H9 (cell line): ENCODE data around the gene TECRL. TPM values are rescaled to one million over a fixed set of nuclear protein-coding genes. Genes with fewer than 3 reads are reported as not detected.

Source experiments
- DNase-seq: peaks from one replicate; pipeline ENCODE4 v3.0.0-alpha.2; 2017
- H2AFZ ChIP-seq: one replicate; pipeline ENCODE4 v1.6.1; 2013; ENCODE audit warnings: mild to moderate bottlenecking, low read length, control low read depth, moderate library complexity
- H2AK5ac ChIP-seq: 2 replicates; pipeline ENCODE4 v1.6.1; 2013; ENCODE audit warnings: low read length, control low read depth, mixed read lengths; ENCODE audit not compliant: insufficient read length
- H2BK120ac ChIP-seq: one replicate; pipeline ENCODE4 v1.6.1; 2013; ENCODE audit warnings: low read depth, mild to moderate bottlenecking, low read length, control low read depth, inconsistent platforms; ENCODE audit not compliant: poor library complexity, severe bottlenecking
- H2BK12ac ChIP-seq: 2 replicates; pipeline ENCODE4 v1.6.1; 2013; ENCODE audit warnings: low read length, control low read depth, mixed read lengths, low read depth; ENCODE audit not compliant: insufficient read length
- H2BK15ac ChIP-seq: 2 replicates; pipeline ENCODE4 v1.6.1; 2013; ENCODE audit warnings: low read depth, low read length, control low read depth
- H2BK20ac ChIP-seq: one replicate; pipeline ENCODE4 v1.6.1; 2013; ENCODE audit warnings: low read depth, mild to moderate bottlenecking, low read length, control low read depth, inconsistent platforms; ENCODE audit not compliant: poor library complexity, severe bottlenecking
- H2BK5ac ChIP-seq: 2 replicates; pipeline ENCODE4 v1.6.1; 2013; ENCODE audit warnings: low read length, control low read depth, mixed read lengths; ENCODE audit not compliant: insufficient read length
- H3K14ac ChIP-seq: 2 replicates; pipeline ENCODE4 v1.6.1; 2013; ENCODE audit warnings: low read length, control low read depth; ENCODE audit not compliant: insufficient read depth
- H3K18ac ChIP-seq: 2 replicates; pipeline ENCODE4 v1.6.1; 2013; ENCODE audit warnings: low read depth, mild to moderate bottlenecking, mixed read lengths, low read length, control low read depth; ENCODE audit not compliant: insufficient read length
- H3K23ac ChIP-seq: 2 replicates; pipeline ENCODE4 v1.6.1; 2013; ENCODE audit warnings: low read length, control low read depth, mixed read lengths, low read depth; ENCODE audit not compliant: insufficient read length
- H3K23me2 ChIP-seq: 2 replicates; pipeline ENCODE4 v1.6.1; 2013; ENCODE audit warnings: low read depth, mild to moderate bottlenecking, mixed read lengths, low read length, control low read depth; ENCODE audit not compliant: insufficient read length, poor library complexity, severe bottlenecking
- H3K27ac ChIP-seq: 2 replicates; pipeline ENCODE4 v1.5.1; 2013; ENCODE audit warnings: low read length, control low read depth, mixed read lengths, low read depth; ENCODE audit not compliant: insufficient read length
- H3K27me3 ChIP-seq: 2 replicates; pipeline ENCODE4 v1.6.1; 2013; ENCODE audit warnings: low read length, control low read depth, inconsistent platforms; ENCODE audit not compliant: insufficient read depth
- H3K4ac ChIP-seq: 2 replicates; pipeline ENCODE4 v1.6.1; 2013; ENCODE audit warnings: low read depth, mild to moderate bottlenecking, control low read depth, inconsistent platforms, low read length, moderate library complexity
- H3K4me1 ChIP-seq: 2 replicates; pipeline ENCODE4 v1.6.1; 2013; ENCODE audit warnings: low read length, control low read depth, inconsistent platforms; ENCODE audit not compliant: insufficient read depth
- H3K4me2 ChIP-seq: 2 replicates; pipeline ENCODE4 v1.6.1; 2013; ENCODE audit warnings: low read length, control low read depth, mixed read lengths; ENCODE audit not compliant: insufficient read length, insufficient read depth
- H3K56ac ChIP-seq: 2 replicates; pipeline ENCODE4 v1.6.1; 2013; ENCODE audit warnings: low read depth, mild to moderate bottlenecking, mixed read lengths, low read length, control low read depth; ENCODE audit not compliant: insufficient read length
- H3K79me1 ChIP-seq: 2 replicates; pipeline ENCODE4 v1.6.1; 2013; ENCODE audit warnings: low read depth, mild to moderate bottlenecking, moderate library complexity, low read length, control low read depth, inconsistent platforms; ENCODE audit not compliant: insufficient read depth, poor library complexity, severe bottlenecking
- H3K79me2 ChIP-seq: 2 replicates; pipeline ENCODE4 v1.6.1; 2013; ENCODE audit warnings: low read length, control low read depth, inconsistent platforms; ENCODE audit not compliant: insufficient read depth
- H3K9ac ChIP-seq: 2 replicates; pipeline ENCODE4 v1.6.1; 2013; ENCODE audit warnings: low read length, control low read depth, mixed read lengths; ENCODE audit not compliant: insufficient read length; ENCODE audit errors: extremely low read depth
- H3K9me3 ChIP-seq: one replicate; pipeline ENCODE4 v1.6.1; 2013; ENCODE audit warnings: low read depth, low read length, inconsistent platforms; ENCODE audit not compliant: control insufficient read depth
- H3T11ph ChIP-seq: one replicate; pipeline ENCODE4 v1.6.1; 2013; ENCODE audit warnings: mild to moderate bottlenecking, low read length, control low read depth, inconsistent platforms
- H4K20me1 ChIP-seq: one replicate; pipeline ENCODE4 v1.6.1; 2013; ENCODE audit not compliant: control insufficient read depth, insufficient read length, insufficient read depth
- H4K5ac ChIP-seq: 2 replicates; pipeline ENCODE4 v1.6.1; 2013; ENCODE audit warnings: low read depth, mild to moderate bottlenecking, mixed read lengths, low read length, control low read depth; ENCODE audit not compliant: insufficient read length
- H4K8ac ChIP-seq: replicated peaks from 2 replicates; pipeline ENCODE4 v1.6.1; 2013; ENCODE audit warnings: low read length, control low read depth, mixed read lengths, low read depth; ENCODE audit not compliant: insufficient read length
- H4K91ac ChIP-seq: 2 replicates; pipeline ENCODE4 v1.6.1; 2013; ENCODE audit warnings: low read depth, mild to moderate bottlenecking, moderate library complexity, mixed read lengths, low read length, control low read depth; ENCODE audit not compliant: insufficient read length
- H3K27ac Mint-ChIP-seq, 3 experiments: 2 replicates in 2 of 3; 3 replicates in 1 of 3; pipeline ENCODE4 v1.8.0; 2020 to 2021; ENCODE audit warnings: mixed read lengths in 3 of 3, mild to moderate bottlenecking in 1 of 3, moderate library complexity in 1 of 3
- H3K27me3 Mint-ChIP-seq: 2 replicates; pipeline ENCODE4 v1.8.0; 2021; ENCODE audit warnings: low read depth, mild to moderate bottlenecking, moderate library complexity, mixed read lengths
- H3K36me3 Mint-ChIP-seq, 3 experiments: 2 replicates in 2 of 3; 3 replicates in 1 of 3; pipeline ENCODE4 v1.8.0; 2020 to 2021; ENCODE audit warnings: low read depth in 3 of 3, mixed read lengths in 3 of 3; ENCODE audit not compliant: insufficient read depth in 1 of 3
- H3K4me1 Mint-ChIP-seq, 2 experiments: 2 replicates each; pipeline ENCODE4 v1.8.0; 2020; ENCODE audit warnings: mixed read lengths in 2 of 2
- H3K4me3 Mint-ChIP-seq, 2 experiments: 2 replicates in 1 of 2; 3 replicates in 1 of 2; pipeline ENCODE4 v1.8.0; 2020 to 2021; ENCODE audit warnings: mild to moderate bottlenecking in 2 of 2, mixed read lengths in 2 of 2, moderate library complexity in 1 of 2
- H3K9me3 Mint-ChIP-seq, 2 experiments: 2 replicates in 1 of 2; 3 replicates in 1 of 2; pipeline ENCODE4 v1.8.0; 2020; ENCODE audit warnings: mild to moderate bottlenecking in 2 of 2, mixed read lengths in 2 of 2, moderate library complexity in 1 of 2
- WGBS: extraction: QIAGEN DNeasy Blood & Tissue Kit; methylation state at CpG from one replicate; pipeline ENCODE4 v1.1.7; 2013; ENCODE audit warnings: missing lambda C conversion rate, low lambda C conversion rate, mixed read lengths; ENCODE audit not compliant: insufficient read length; ENCODE audit errors: extremely low coverage; 5-methylcytosine and 5-hydroxymethylcytosine counted together
- total RNA-seq: library from RNA; stranded (reverse); gene quantifications from 2 replicates; pipeline ENCODE4 v1.2.1, GENCODE V29; 2021
- TF ChIP-seq, protein P1 (sequence below): fragments of 200-600 bp; sonication (generic); conservative IDR thresholded peaks from 3 replicates; pipeline ENCODE4 v1.8.0; 2021; ENCODE audit warnings: antibody characterized with exemption, mild to moderate bottlenecking

The TECRL gene
- total RNA-seq, 1 experiment from 2014 or later = not detected

DNA sequence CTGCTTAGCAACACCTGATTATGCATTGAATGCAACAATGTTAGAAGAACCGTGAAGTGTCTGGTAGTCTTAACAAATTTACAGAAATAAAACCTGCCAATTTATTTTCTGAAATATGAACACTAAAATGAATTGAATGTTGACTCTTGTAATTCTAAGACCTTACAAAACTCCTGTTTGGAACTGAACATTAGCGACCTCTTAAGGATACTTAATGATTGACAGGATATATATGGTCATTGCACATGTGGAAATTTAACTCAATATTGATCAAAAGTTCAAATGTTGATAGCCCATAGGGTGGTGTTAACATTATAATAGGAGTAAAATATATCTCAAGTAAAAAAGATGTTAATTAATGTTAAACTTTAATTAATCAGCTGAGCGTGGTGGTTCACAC, 79.1 kb downstream of the TECRL start:
- no peaks in the 10 kb centered on the region for H3K9me3 ChIP-seq
- no peaks in the 10 kb centered on the region for H3K79me1 ChIP-seq
- H3K23ac ChIP-seq = no peak overlapping the region
- H4K91ac ChIP-seq = no peak overlapping the region
- H2BK20ac ChIP-seq = no peak overlapping the region
- no peaks in the 10 kb centered on the region for H3K4me1 ChIP-seq
- peaks cover under 1% of the 10 kb centered on the region in 2 experiments; a peak in 4 of 5 replicates for H3K9me3 Mint-ChIP-seq
- no peak overlapping the region for H4K8ac ChIP-seq
- H3K9ac ChIP-seq = no peak overlapping the region
- H2AFZ ChIP-seq = no peak overlapping the region
- no peaks in the 10 kb centered on the region for H3K27me3 Mint-ChIP-seq
- H3K23me2 ChIP-seq = no peaks in the 10 kb centered on the region
- H3K79me2 ChIP-seq = no peaks in the 10 kb centered on the region
- DNase-seq = no peak
- no peak overlapping the region for H2BK5ac ChIP-seq
- no peak overlapping the region for H3K27ac Mint-ChIP-seq
- H3K4me1 Mint-ChIP-seq = no peaks in the 10 kb centered on the region
- H3K18ac ChIP-seq = no peak overlapping the region
- no peak overlapping the region for H3T11ph ChIP-seq
- no peak overlapping the region for H2BK15ac ChIP-seq
- TF ChIP-seq, protein P1, sequence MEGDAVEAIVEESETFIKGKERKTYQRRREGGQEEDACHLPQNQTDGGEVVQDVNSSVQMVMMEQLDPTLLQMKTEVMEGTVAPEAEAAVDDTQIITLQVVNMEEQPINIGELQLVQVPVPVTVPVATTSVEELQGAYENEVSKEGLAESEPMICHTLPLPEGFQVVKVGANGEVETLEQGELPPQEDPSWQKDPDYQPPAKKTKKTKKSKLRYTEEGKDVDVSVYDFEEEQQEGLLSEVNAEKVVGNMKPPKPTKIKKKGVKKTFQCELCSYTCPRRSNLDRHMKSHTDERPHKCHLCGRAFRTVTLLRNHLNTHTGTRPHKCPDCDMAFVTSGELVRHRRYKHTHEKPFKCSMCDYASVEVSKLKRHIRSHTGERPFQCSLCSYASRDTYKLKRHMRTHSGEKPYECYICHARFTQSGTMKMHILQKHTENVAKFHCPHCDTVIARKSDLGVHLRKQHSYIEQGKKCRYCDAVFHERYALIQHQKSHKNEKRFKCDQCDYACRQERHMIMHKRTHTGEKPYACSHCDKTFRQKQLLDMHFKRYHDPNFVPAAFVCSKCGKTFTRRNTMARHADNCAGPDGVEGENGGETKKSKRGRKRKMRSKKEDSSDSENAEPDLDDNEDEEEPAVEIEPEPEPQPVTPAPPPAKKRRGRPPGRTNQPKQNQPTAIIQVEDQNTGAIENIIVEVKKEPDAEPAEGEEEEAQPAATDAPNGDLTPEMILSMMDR = peak; percentile 46; the same call in 2 of the 3 replicates
- no peak overlapping the region for H3K4me2 ChIP-seq
- H4K5ac ChIP-seq = no peak overlapping the region
- H3K56ac ChIP-seq = no peak overlapping the region
- H2AK5ac ChIP-seq = no peak overlapping the region
- no peak overlapping the region for H2BK12ac ChIP-seq
- no peak overlapping the region for H3K27ac ChIP-seq
- no peak overlapping the region for H2BK120ac ChIP-seq
- H3K36me3 Mint-ChIP-seq = peaks cover 0 to 2% (median 0%) of the 10 kb centered on the region in 3 experiments; a peak in 1 of 7 replicates
- H3K4ac ChIP-seq = no peak overlapping the region
- H3K14ac ChIP-seq = no peak overlapping the region
- H4K20me1 ChIP-seq = no peaks in the 10 kb centered on the region
- H3K4me3 Mint-ChIP-seq = no peak overlapping the region
- no CpG with 5 or more reads among the region's 3 CpGs for WGBS
- H3K27me3 ChIP-seq = no peaks in the 10 kb centered on the region
